Left renal cortex interstitium (tissue), 4 donors: Measurements from ENCODE around the gene GPC3. TPM values are rescaled to one million over a fixed set of nuclear protein-coding genes. Genes with fewer than 3 reads are reported as not detected.
"Not testable (repeated sequence)": the region's sequence is repeated elsewhere in the genome, so short reads cannot be mapped to it uniquely, and the experiment has no call there.

ENCODE experiments used
- DNase-seq, 4 donors: peaks; one replicate each; pipeline ENCODE4 v3.0.0-alpha.2; 2013; ENCODE audit warnings: low read depth in 4 of 4, low spot score in 2 of 4, missing footprints in 1 of 4
- polyA plus RNA-seq, 4 donors: library from polyadenylated mRNA; unstranded; fragments of 120-200 nt; gene quantifications; one replicate each; pipeline ENCODE4 v1.2.1, GENCODE V29; 2013; ENCODE audit not compliant: insufficient read length in 4 of 4

GPC3 gene
- polyA plus RNA-seq, 4 donors, result 942 to 1,302 (median 1,241) TPM

DNA sequence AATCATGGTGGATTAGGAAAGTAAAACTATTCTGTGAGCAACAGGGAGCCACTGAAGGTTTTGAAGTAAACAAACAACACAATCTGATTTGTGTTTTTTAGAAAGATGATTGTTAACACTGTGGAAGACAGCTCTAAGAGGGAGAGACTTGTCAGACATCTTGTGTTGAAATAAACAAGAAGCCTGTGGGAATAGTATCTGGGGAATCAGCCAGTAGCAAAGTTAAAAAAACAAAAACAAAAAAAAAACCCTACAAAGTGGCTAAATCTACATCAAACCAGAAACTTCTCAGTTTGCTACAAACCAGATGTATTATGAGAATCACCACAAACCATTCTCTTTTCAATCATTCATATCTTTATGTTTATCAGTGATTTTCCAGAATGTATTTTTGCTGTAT is 444.4 kb downstream of the GPC3 start:
- DNase-seq, result no peak

DNA sequence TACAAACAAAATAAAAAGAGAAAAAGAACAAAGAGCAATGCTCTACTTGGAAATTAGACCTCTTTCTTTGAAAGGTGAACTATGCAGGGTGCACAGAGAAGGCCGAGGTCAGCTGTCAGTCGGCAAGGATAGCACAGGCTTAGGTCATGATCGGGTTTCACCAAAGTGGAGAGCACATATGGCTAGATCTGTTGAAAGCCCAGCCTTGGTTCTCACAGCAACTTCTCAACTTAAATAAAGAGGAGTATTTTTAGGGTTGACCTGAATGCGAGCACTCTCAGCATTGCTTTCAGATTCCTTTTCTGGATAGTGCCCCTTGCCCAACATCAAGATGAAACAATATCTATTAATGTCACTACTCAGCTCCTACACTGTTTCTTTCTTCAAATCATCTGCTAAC is 447.2 kb downstream of the GPC3 start:
- DNase-seq, result no peak

DNA sequence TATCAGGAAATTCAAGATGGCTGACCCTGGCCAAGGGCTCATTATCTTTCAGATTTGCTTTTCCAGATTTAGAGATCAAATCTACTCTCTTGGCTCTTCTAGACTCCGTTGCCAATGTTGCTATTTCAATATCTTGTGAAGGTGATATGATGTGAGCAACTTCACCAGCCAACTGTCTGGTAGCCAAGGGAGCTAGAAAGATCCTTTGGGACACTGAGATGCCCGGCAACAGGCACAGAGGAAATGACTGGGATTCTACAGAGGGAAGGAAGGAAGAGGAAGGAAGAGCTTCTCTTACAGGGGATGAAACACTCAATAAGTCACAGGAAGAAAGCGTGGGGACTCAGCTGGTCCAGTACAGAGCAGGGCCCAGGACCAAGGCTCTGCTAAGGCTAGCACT is 448.3 kb downstream of the GPC3 start:
- DNase-seq, result no peak

DNA sequence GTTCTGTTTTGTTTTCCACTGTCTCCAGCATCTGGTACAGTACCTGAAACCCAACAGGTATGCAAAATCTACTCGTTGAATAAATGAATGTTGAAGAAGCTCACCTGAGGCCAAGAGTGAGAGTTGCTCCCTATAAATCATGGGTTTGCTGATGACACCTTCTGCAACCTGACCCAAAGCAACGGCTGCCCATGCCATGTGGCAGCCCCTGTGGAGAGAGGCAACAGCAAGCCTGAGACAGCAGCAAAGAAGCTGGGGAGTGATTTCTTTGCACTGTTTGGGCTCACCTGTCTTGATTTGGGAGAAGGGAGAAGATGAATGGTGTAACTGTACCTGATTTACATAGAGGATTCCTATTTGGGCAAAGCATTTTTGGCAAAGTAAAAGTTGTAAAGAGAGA is 450.3 kb downstream of the GPC3 start:
- DNase-seq, result no peak

DNA sequence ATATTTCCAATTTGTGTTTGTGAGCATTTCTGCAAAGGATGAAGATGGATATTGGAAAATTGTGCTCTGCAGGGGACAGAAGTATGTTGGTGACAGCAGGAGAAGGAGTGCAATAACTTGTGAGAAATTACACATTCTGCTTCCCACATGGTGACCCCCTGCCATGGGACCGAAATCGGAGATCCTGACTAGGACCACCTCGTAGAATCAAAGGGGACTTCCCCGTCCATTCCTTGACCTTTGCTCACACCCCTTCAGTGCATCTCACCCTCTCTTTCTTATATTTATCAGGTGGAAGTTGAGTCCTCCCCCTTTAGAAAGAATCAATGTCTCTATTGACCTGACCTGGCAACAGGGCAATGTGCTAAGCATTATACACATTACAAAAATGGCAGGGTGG is 451.2 kb downstream of the GPC3 start:
- no peak for DNase-seq

DNA sequence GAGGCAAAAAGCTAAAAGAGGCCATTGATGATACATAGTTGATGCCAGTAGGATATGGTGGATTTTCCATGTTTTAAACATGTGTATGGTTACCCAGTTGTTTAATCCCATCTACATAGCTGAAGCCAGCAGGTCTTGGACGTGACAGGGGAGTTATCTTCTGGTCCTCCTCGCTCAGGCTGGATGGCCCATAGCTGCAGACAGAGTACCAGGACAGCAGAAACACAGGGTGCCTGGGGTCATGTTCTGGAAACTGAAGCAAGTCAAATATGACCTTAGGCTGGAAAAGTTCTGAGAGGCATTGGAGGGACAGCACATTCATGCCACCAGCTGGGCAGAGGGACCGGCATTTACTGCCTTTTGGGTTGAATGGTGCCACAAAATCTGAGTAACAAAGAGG is 452.1 kb downstream of the GPC3 start:
- DNase-seq, result no peak

DNA sequence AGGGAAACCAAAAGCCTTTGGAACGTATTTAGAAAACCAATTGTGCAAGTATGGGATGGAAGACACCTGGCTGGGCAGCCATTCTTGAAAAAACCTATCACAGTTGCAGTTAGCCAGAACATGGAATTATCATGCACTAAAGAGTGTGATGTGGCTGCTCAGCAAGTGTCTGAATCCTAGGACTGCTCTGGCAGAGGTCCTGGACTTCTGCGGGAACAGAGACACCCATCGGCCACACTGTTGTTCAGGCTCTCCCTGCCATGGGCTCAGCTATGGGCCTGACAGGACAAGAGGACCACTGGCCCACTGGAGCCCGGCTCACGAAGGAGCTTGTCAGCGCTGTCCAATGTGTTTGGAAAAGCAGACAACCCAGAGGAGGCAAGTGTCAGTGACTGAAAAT is 454.4 kb downstream of the GPC3 start:
- no peak for DNase-seq

DNA sequence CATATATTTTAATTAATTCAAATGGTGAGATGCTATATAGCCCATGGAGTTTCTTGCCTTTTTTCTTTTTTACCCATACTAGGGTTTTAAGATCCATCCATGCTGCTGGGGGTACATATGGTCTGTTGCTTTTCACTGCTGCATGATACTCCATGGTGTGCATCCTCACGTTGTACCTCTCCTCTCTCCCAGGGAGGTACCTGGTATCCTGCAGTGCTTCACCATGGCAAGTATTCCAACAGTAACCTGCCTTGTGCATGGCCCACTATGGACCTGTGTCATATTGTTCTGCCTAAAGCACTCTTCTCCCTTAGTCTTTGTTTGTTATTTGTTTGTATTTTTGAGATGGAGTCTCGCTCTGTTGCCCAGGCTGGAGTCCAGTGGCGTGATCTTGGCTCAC is 455.8 kb downstream of the GPC3 start:
- no peak for DNase-seq

DNA sequence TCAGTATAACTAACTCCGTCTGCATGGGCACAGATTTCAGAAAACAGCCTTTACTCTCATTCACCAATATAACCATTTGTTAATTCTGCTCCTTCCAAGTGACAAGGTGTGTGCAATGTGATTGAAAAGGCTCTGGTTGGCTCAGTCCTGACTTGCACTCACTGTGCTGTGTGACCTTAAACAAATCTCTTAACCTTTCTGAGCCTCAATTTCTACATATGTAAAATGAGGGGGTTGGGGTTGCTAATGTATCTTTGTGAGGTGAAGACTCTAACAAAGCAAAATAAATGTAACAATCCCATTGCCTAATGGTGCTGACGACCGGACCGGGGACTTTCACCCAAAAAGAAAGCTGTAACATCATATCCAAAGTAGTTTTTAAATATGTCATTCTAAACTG is 457.6 kb downstream of the GPC3 start:
- no peak for DNase-seq

DNA sequence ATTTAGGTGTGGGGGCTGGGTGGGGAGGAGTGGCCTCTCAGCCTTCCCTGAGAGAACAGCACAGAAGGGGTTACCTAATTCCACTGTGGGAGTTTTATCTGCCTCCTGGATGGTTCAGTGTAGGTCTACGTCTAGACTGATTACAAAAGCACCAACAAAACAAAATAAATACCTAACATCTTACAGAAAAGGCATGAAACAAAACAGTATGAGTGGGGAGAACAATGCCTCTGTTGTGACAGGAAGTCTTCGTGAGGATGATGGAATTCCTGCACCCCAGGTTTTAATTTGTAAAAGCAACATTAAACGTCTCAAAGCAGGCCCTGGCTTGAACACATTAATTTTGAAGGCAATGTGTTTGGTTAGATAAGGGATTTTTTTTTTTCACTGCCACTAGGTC is 458.0 kb downstream of the GPC3 start:
- DNase-seq, result no peak

DNA sequence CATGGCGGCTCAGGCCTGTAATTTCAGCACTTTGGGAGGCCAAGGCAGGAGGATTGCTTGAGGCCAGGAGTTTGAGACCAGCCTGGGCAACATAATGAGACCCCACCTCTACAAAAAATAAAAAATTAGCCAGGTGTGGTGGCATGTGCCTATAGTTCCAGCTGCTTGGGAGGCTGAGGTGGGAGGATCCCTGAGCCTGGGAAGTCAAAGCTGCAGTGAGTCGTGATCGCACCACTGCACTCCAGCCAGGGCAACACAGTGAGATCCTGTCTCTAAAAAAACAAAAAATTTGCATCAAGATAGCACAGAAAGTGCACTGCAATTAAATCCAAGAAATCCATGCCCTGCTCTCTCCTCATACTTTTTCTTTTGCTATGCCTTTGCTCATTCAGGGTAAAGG is 458.6 kb downstream of the GPC3 start:
- not testable (repeated sequence) for DNase-seq

DNA sequence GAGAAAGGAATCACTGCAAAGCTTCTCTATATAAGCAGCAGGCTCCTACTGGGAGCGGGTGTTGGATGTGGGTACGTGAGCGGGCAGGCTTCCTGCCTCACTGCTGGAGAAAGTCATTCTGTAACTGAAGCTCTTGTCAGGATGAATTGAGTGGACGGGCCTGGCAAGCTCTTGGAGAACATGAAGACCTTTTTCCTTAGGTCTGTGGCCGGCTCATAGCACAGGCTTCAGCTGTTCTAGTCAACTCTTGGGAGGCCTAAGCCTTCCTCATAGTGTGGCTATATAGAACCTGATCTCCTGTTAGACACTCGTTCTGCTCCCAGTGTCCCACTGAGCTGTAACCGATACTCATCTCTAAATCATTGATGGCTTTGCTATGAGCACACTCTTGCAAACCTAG is 461.9 kb downstream of the GPC3 start:
- no peak for DNase-seq

DNA sequence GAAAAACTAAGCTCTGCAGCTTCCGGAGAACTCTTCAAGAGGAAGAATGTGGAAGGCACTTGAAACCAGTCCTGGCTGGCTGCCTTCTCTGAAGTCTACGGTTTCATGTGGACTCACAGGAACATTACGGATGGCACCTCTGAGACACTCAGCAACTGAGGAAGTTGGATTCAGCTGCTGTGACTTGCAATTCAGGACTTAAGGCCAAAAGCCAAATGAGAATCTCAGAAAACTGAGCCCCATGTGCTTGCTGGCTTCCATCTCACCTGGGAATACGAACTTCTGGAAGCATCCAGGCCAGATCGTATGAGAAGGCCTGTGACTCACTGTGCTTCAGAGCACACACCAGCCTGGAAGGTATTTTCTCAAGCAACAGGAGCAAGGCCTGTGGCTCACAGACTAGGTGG is 462.3 kb downstream of the GPC3 start:
- DNase-seq, result peak in 1 of 4 donors; percentile 18

DNA sequence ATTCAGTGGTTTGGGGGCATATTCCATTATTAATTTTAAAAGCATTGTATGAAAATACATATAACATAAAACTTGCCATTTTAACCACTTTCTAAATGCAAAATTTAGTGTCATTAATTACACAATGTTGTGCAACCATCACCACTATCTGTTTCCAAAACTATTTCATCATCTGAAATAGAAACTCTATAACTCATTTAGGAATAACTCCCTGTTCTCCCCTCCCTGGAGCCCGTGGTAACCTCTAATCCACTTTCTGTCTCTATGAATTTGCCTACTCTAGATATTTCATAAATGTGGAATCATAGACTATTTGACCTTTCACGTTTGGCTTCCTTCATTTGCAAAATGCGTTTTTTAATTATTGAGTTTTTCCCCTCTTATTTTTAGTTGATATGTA is 468.7 kb downstream of the GPC3 start:
- DNase-seq, result no peak

DNA sequence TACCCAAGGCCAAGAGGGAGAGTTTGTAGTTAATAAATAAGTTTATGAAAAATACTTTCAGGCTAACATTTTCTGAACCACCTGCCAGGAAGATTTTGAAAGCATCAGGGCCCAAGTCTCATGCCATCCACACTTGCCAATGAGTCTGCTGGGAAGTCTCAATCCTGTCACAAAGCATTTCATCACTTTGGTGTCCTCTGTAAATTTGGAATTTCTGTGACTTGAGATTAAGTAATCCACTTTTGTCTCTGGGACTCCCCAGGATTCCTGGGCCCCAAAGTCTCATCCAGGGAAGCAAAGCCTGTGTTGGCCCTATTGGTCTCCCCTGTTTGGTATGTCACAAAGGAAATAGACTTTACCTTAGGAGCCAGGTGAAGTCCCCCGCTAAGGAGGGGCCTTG is 470.9 kb downstream of the GPC3 start:
- no peak for DNase-seq

DNA sequence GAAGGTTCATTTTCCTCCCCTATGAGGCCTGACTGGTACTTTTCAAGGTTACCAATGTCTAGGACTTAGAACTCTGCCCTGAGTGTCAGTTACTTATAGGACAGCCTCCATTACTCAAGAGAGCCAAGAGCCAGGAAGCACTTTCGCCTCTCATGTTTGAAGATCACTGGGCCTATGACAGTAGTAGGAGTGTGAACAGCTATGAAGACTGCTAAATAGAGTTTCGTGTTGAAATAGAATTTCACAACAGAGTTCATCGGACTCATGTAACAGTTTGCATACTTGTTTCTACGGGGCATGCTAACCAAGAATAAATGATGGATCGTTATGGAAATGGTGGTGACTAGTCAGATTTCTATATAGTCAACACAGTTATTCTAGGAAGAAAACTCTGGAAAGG is 472.3 kb downstream of the GPC3 start:
- DNase-seq, result no peak

DNA sequence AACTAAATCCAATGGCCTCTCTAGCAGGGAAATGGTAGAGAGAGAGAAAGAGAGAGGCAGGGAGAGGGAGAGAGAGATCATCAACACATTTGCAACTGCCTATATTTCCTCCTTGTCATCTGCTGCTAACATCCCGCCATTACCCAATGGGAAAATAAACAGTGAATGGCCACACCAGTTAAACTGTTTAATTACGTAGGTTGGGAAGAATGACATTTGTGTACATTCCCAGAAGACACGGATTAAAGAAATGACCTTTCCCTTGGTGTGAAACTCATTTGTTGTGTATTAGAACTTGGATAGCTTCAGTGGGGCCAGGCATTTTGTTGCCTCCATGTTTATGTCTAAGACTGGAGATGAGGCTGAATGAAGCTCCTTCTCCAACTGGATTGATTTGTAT is 474.4 kb downstream of the GPC3 start:
- DNase-seq, result no peak

DNA sequence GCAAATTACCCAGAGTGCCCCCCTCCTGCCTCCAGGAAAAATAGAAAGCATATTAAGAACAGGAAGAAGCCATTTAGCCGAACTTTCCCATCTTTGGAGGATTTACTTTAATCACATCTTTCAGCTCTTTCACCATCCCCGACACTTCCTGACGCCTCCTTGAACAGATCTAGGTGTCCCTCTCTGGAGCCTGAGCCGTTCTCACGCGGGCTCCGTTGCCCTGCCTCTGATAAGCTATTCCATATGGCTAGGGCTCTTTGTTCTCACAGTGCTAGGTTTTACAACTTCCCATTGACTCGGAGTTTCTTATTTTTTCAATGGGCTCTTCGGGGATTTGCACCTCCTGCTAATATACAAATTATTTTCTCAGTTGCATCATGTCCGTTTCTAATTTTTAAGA is 488.0 kb downstream of the GPC3 start:
- no peak for DNase-seq

DNA sequence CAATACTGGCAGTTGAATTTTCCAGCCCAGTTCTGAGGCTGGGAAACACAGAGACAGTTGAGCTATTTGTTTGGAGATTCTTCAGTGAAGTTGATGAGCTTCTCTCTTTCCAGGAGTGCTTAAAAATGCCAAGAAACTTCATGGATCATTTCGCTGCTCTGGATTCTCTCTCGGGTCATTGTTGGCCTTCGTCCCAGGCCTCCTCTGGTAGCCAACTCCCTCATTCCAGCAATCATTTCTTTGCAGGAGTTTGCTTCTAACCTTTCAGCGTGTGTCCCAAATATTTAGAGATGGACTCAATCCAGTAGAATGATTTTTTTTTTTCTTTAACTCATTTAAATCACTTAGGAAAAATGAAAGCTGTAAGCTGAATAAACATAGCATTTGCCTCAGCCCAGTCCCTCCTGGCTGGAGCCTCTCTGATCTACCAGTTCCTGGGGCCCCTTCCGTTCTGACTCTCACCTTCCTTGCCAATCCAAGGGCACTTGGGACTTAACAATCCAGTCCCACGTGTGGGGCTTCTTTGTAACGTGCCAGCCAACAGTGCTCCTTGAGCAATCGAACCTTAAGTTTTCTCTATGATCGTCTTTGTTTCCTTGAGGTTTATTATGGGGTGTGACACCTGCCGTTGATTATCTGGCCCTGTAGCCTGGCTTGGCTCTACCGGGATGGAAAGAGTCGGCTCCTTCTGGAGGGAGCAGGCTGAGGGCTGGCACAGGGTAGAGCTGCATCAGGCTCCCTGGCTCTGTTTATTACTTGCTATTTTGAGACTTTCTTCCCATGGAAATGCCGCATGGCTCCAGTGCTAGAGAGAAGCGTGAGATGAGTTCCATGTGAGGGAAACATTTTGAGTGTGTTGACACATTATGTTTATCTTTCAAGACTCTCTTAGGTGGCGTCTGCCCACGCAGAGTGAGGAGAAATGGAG is 489.7 kb downstream of the GPC3 start:
- no peak for DNase-seq

DNA sequence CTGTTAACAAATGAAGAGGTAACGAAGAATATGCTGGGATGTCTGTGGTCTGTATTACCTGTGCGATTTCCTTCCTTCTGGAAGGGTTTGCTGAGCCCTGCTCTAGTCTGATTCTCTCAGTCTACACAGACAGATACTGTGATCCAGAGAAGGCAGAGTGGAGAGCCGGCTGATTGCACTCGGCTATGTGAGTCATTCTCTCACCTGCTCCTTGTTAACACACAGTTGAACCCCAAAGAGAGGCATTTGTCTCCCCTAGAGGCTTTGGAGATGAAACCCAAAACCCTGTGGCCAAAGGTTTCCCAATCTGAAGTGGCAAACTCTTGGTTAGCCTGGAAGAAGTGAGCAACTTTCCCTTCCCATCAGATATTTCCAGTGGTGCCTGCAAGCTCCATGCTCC is 492.0 kb downstream of the GPC3 start:
- no peak for DNase-seq

DNA sequence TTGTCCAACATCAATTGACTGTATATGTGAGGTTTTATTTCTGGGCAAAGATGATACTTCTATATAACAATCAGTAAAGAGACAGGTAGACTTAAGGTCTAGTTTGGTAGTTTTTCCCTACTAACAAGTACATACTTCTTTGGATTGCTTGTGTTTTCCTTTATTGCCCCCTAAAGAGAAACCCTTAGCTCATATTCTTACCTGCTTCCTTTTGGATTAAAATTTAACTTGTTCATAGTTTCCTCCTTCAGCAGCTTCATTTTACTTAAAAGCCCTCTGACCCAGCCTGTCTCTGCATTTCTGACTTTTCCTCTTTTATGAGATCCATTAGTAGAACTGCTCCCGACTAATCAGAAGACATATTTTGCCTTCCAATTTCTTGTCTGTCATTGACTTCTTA is 494.4 kb downstream of the GPC3 start:
- no peak for DNase-seq
